ENCODE data around the gene SSNA1. TPM values are rescaled to one million over a fixed set of nuclear protein-coding genes. Genes with fewer than 3 reads are reported as not detected.
A peak's percentile ranks its signal among the peaks of the same experiment; 100 is the strongest.

The SSNA1 gene
- total and polyA plus RNA-seq, 8 donors, result 28.1 to 154 (median 122) TPM

- intact Hi-C loops (cut with DNase I; ENCODE audit: low total_unique reads), result no loop called here
- peak within 1 kb of the TSS; percentile 85 to 97 (median 89) for H3K27ac ChIP-seq
- no peaks in the 10 kb centered on the region for H3K9me3 ChIP-seq
- H3K27me3 ChIP-seq, result no peaks in the 10 kb centered on the region
- TF ChIP-seq CTCF (IDR thresholded peaks at IDR 0.05), result no peak
- TF ChIP-seq EP300 (IDR thresholded peaks at IDR 0.05), result no peak
- peak in 1 of 4 donors; percentile 59 for TF ChIP-seq POLR2A (IDR thresholded peaks at IDR 0.05)
- peak; percentile 37 to 92 (median 86) for TF ChIP-seq POLR2AphosphoS5 (IDR thresholded peaks at IDR 0.05)
- peak; percentile 100 for DNase-seq
- H3K36me3 ChIP-seq, result no peaks in the 10 kb centered on the region
- peaks cover 71 to 86% (median 85%) of the 10 kb centered on the region in 4 donors for H3K4me1 ChIP-seq
- 0 to 3% (median 1%) methylated on average over 28 to 114 of the region's 118 CpGs for WGBS, 5 donors
- peak within 1 kb of the TSS; percentile 63 to 78 (median 66) for H3K4me3 ChIP-seq
Measured at GRCh38 chr9:137200311-137201204, 12.1 kb downstream of the SSNA1 start, which contains the start of gene TPRN. Gene TPRN (minus strand): TSS chr9:137200741. CDS start chr9:137200711, 30 bp downstream.

GRCh38 chr9:137201205-137201868, 12.9 kb downstream of the SSNA1 start:
- Histone ChIP-seq H3K9me3 (no peaks in the 10 kb centered on the region), H3K36me3 (no peaks in the 10 kb centered on the region), H3K4me1 (peaks cover 76 to 84% (median 83%) of the 10 kb centered on the region in 4 donors), H3K27me3 (no peaks in the 10 kb centered on the region), H3K27ac (peak overlapping the region; percentile 85 to 97 (median 89)), H3K4me3 (peak overlapping the region; percentile 63 to 78 (median 66))
- no peak for DNase-seq
- TF ChIP-seq CTCF (IDR thresholded peaks at IDR 0.05), result no peak
- TF ChIP-seq EP300 (IDR thresholded peaks at IDR 0.05), result no peak
- no peak for TF ChIP-seq POLR2AphosphoS5 (IDR thresholded peaks at IDR 0.05)
- TF ChIP-seq POLR2A (IDR thresholded peaks at IDR 0.05), result no peak
- intact Hi-C loops (cut with DNase I; ENCODE audit: low total_unique reads), result no loop called here
- WGBS, 5 donors, result 12 to 14% (median 12%) methylated on average over 22 to 23 of the region's 23 CpGs

- intact Hi-C loops (cut with DNase I; ENCODE audit: low total_unique reads), result no loop called here
- H3K27me3 ChIP-seq, result no peaks in the 10 kb centered on the region
- no peak for DNase-seq
- peaks cover 70 to 78% (median 76%) of the 10 kb centered on the region in 4 donors for H3K4me1 ChIP-seq
- TF ChIP-seq POLR2AphosphoS5 (IDR thresholded peaks at IDR 0.05), result no peak
- TF ChIP-seq CTCF (IDR thresholded peaks at IDR 0.05), result no peak
- TF ChIP-seq POLR2A (IDR thresholded peaks at IDR 0.05), result no peak
- TF ChIP-seq EP300 (IDR thresholded peaks at IDR 0.05), result no peak
- H3K4me3 ChIP-seq, result no peak overlapping the region
- H3K36me3 ChIP-seq, result peaks cover 0 to 5% (median 0%) of the 10 kb centered on the region in 4 donors
- H3K9me3 ChIP-seq, result no peaks in the 10 kb centered on the region
- WGBS, 5 donors, result 50 to 71% (median 53%) methylated on average over 3 to 8 of the region's 8 CpGs
- peak overlapping the region; percentile 29 to 97 (median 88) for H3K27ac ChIP-seq
Measured at GRCh38 chr9:137202966-137203365, 14.5 kb downstream of the SSNA1 start.

GRCh38 chr9:137204731-137205125, 16.3 kb downstream of the SSNA1 start:
- Histone ChIP-seq H3K27me3 (no peaks in the 10 kb centered on the region), H3K27ac (peak overlapping the region; percentile 71 to 94 (median 89)), H3K36me3 (peaks cover 0 to 15% (median 12%) of the 10 kb centered on the region in 4 donors), H3K4me3 (peak overlapping the region; percentile 88 to 95 (median 91)), H3K9me3 (no peaks in the 10 kb centered on the region), H3K4me1 (peaks cover 55 to 61% (median 59%) of the 10 kb centered on the region in 4 donors)
- intact Hi-C loops (cut with DNase I; ENCODE audit: low total_unique reads), result no loop called here
- no peak for DNase-seq
- WGBS, 5 donors, result 7 to 18% (median 11%) methylated on average over 9 to 21 of the region's 21 CpGs
- TF ChIP-seq POLR2A (IDR thresholded peaks at IDR 0.05), result no peak
- TF ChIP-seq POLR2AphosphoS5 (IDR thresholded peaks at IDR 0.05), result no peak
- TF ChIP-seq CTCF (IDR thresholded peaks at IDR 0.05), result no peak
- TF ChIP-seq EP300 (IDR thresholded peaks at IDR 0.05), result no peak
